GM20000 (cell line): ENCODE measurements around the gene DHX30.

Source experiments
- DNase-seq: peaks from one replicate; pipeline ENCODE4 v3.0.0; 2012; ENCODE audit warnings: low spot score
- TF ChIP-seq, protein P1 (sequence below): IDR thresholded peaks from 2 replicates; pipeline ENCODE4 v1.5.1; 2012; ENCODE audit warnings: mild to moderate bottlenecking, control low read depth; ENCODE audit errors: extremely low read depth, missing control alignments

DHX30 gene

DNA sequence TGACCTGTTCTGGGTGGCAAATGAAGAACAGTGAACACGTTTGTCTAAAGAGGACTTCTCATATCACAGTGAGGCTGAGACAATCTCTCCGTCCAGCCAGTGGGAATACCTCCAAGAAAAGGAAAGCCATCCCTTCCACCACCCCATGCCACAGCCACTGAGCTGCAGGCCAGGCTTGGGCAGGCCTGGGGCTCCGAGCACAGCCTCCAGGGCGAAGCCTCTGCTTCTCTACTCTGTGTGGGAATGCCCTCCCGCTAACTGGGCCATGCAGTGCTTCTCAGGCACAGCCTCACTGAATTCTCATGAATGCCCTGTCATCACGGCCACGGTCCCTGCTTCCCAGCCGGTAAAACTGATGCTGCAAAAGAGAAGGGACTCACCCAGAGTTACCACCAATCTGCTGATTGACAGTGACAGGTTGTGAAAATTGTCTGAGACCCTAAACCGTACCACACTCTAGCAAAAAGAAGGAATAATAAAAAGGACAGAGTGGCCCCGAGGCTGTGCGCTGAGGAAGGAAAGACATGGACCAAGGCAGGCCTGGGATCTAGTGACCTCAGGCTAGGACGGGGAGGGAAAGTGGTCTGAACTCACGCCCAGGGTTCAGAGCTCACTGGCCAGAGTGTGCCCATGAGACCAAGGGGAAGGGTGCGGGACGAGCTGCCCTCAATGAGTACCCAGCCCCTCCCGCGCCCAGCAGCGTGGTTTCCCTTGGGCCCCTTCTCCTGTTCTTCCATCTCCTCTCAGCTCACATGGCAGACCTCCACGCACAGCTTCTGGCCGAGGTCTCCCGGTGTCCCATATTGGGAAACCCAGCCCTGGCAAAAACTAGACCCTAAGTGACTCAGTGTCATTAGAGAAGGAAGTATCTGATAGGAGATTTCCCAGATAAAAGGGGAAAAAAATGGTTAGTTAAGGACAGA, 52.8 kb downstream of the DHX30 start:
- DNase-seq, result no peak
- TF ChIP-seq, protein P1, sequence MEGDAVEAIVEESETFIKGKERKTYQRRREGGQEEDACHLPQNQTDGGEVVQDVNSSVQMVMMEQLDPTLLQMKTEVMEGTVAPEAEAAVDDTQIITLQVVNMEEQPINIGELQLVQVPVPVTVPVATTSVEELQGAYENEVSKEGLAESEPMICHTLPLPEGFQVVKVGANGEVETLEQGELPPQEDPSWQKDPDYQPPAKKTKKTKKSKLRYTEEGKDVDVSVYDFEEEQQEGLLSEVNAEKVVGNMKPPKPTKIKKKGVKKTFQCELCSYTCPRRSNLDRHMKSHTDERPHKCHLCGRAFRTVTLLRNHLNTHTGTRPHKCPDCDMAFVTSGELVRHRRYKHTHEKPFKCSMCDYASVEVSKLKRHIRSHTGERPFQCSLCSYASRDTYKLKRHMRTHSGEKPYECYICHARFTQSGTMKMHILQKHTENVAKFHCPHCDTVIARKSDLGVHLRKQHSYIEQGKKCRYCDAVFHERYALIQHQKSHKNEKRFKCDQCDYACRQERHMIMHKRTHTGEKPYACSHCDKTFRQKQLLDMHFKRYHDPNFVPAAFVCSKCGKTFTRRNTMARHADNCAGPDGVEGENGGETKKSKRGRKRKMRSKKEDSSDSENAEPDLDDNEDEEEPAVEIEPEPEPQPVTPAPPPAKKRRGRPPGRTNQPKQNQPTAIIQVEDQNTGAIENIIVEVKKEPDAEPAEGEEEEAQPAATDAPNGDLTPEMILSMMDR, result no peak

DNA sequence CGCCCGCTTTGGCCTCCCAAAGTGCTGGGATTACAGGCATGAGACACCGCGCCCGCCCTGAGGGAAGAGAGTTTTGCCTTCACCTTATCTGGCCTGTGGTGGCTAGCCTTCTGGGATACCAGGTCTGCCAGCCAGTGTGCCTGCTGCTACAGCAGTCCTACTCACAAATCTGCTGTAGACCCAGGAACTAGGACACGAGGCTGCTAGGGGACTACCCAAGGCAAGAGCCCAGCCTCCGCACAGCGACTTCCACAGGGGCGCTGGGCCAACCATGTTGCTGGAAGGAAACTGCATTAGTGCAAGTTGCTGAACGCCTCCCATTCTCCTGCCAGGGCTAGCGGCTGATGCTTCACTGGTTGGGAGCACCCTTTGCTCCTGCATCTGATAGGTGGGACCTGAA, 53.7 kb downstream of the DHX30 start:
- TF ChIP-seq, protein P1, result no peak
- no peak for DNase-seq

DNA sequence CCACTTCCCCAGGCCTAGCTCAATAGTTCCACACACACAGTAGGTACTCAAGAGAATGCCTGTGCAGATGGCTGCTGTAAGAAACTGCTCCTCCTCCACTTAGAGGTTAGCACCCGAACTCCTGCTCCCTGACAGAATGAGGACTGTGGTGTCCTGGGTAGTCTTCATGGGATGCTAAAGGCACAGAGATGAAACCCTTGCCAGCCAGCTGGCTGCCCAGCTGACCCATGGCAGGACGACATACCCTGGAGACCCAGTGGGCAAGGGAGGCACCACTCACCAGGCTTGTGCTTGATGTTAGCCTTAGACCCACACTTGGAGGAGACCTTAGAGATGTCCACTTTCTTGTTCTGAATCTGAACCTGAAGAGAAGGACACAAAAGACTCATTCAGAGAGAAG, 54.2 kb downstream of the DHX30 start:
- DNase-seq, result no peak
- TF ChIP-seq, protein P1, result no peak

DNA sequence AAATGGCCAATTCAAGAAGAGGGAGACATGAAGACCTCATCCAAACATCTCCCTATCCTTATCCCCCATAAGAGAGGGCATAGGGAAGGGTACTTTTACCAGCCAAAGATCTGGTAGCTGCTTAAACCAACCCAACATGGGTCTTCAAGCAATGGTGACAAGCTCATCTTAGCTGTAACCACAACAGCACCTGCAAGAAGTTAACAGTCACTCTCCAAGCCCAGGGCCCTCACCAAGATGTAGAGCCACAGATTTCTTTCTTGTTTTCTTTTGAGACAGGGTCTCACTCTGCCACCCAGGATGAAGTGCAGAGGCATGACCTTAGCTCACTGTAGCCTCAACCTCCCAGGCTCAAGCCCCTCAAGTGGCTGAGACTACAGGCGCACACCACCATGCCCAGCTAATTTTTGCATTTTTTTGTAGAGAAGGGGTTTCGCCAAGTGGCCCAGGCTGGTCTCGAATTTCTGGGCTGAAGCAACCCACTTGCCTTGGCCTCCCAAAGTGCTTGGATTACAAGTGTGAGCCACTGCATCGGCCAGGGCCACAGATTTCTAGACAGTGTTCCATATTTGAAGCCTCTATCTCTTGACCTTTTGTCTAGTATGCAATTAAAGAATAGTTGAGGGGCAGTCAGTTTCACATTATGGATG, 57.1 kb downstream of the DHX30 start:
- DNase-seq, result no peak
- TF ChIP-seq, protein P1, result no peak

DNA sequence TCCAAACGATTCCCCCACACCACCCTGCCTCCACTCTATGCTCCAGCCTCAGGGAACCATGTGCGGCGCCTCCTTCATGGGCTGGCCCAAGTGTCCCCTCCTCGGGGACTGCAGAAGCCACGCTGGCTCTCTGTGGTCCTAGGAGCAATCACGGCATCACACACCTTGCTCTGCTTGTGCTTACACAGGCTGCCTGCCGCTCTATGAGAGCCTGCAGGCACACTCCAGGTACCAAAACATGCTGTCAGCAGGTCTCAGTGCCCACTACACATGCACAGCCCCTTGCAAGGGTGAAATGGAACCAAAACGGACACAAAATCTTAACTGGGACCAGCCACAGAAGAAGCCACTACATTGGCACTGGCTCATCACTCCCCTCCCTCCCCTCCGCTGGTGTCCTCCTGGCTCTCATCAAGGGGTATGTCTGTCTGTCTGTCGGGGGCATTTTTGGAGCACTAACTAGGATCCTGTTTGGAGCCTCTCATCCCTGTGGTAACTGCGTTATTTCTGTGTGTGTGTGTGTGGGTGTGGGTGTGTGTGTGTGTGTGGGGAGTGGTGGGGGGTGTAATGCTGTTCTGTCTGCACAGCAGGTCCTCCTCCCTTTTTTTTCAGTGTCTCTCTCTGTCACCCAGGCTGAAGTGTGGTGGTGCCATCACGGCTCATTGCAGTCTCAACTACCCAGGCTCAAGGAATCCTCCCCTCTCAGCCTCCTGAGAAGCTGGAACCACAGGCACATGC, 60.6 kb downstream of the DHX30 start:
- DNase-seq, result no peak
- TF ChIP-seq, protein P1, result no peak

DNA sequence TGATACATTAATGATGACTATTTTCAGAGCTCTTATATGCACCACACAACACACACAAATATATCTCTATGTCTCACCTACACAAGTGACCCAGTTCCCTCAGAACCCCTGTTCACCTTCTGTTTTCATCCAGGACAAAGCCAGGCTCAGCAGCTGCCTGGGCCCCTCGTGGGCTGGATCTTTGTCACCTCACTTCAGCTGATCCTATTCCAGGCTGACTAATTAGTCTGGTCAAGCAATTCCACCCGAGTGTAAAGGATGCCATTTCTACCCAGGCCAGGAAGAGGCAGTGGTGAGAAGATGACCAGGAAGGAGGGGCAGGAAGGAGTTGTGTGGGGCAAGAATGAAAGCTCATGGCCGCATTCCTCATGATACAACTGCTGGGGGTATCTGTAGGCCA, 62.3 kb downstream of the DHX30 start:
- no peak for DNase-seq
- TF ChIP-seq, protein P1, result no peak
